Testis (tissue), 2 donors: ENCODE data around the gene FOCAD.

ENCODE experiments used
- CTCF ChIP-seq, 3 experiments: fragments of 450-650 bp in 2 of 3; fragments of 200-600 bp in 1 of 3; sonication (generic) in 1 of 3; IDR thresholded peaks; one replicate each; pipeline ENCODE4 v1.5.1; 2016 to 2019; ENCODE audit warnings: antibody characterized with exemption in 3 of 3, mild to moderate bottlenecking in 2 of 3, moderate library complexity in 1 of 3
- POLR2A ChIP-seq: fragments of 450-650 bp; IDR thresholded peaks from one replicate; pipeline ENCODE4 v1.6.1; 2017; ENCODE audit warnings: antibody characterized with exemption, mild to moderate bottlenecking, moderate library complexity

GRCh38 chr9:21015995-21016394 lies 331.9 kb downstream of the FOCAD start:
- TF ChIP-seq CTCF (IDR thresholded peaks at IDR 0.05) (no peak), POLR2A (no peak)
